PFSK-1 (cell line): ENCODE results near the gene SCRN2.

ENCODE experiments used
- FOXP2 ChIP-seq: optimal IDR thresholded peaks from 2 replicates; pipeline ENCODE3; 2011; ENCODE audit warnings: borderline replicate concordance, control low read depth, inconsistent platforms; ENCODE audit not compliant: insufficient read depth; ENCODE audit errors: extremely low read length, extremely low read depth
- POLR2AphosphoS5 ChIP-seq: IDR thresholded peaks from 2 replicates; pipeline ENCODE4 v1.6.1; 2012; ENCODE audit warnings: low read depth, mild to moderate bottlenecking, control low read depth, low read length, moderate library complexity
- REST ChIP-seq, 2 experiments: IDR thresholded peaks; 2 replicates each; pipeline versions ENCODE4 v1.6.1 to v1.8.0; 2011 to 2012; ENCODE audit warnings: low read depth in 2 of 2, low read length in 2 of 2, control low read depth in 1 of 2, inconsistent platforms in 1 of 2, mild to moderate bottlenecking in 1 of 2, moderate library complexity in 1 of 2; ENCODE audit not compliant: insufficient read depth in 1 of 2

- no peak for TF ChIP-seq POLR2AphosphoS5
- no peak for TF ChIP-seq FOXP2
- TF ChIP-seq REST (IDR thresholded peaks at IDR 0.05; ENCODE audit: insufficient read depth in 1 of 2, low read depth in 2 of 2, low read length in 2 of 2), result no peak
Observed at GRCh38 chr17:47808036-47808829, 32.8 kb downstream of the SCRN2 start.
